HepG2 (cell line): ENCODE results near the gene RPTOR. TPM values are rescaled to one million over a fixed set of nuclear protein-coding genes. Genes with fewer than 3 reads are reported as not detected.

Source experiments
- ATAC-seq: fragments of 200-7000 bp; cut with Tn5 transposase; 3 replicates; pipeline ENCODE4 v1.9.1; 2020; ENCODE audit warnings: mild to moderate bottlenecking, moderate library complexity
- BruUV-seq: library from RNA; stranded (reverse); fragments of 400-500 nt; replicated peaks from 2 replicates; lab custom pipeline; 2021; lab: Mats Ljungman, UMichigan
- CTCF ChIA-PET: fragments of 300-600 bp; formaldehyde crosslinking; extraction: SDS; loops from one replicate; lab custom pipeline; 2021; ENCODE audit warnings: low total read pairs, inconsistent platforms, low intra/inter-chr PET ratio; lab: Yijun Ruan, JAX
- POLR2A ChIA-PET: fragments of 350-600 bp; sonication (Branson Sonifier 250); formaldehyde crosslinking; loops from one replicate; lab custom pipeline; 2020; ENCODE audit warnings: antibody characterized with exemption, inconsistent platforms; lab: Yijun Ruan, JAX
- DNase-seq: peaks from one replicate; pipeline ENCODE4 v3.0.0-alpha.2; 2015; ENCODE audit warnings: low spot score
- FAIRE-seq: peaks from 3 replicates; lab custom pipeline; 2011; peaks lifted over from hg19 to GRCh38; lab: Jason Lieb, UNC
- H2AFZ ChIP-seq: one replicate; pipeline ENCODE4 v1.6.1; 2011; ENCODE audit warnings: low read length, inconsistent platforms
- H3K27ac ChIP-seq: fragments of 300-600 bp; 3 replicates; pipeline ENCODE4 v1.8.0; 2011; ENCODE audit warnings: mixed run types, mild to moderate bottlenecking, mixed read lengths, low read length, inconsistent platforms; ENCODE audit not compliant: insufficient read depth; ENCODE audit errors: extremely low read length
- H3K27me3 ChIP-seq, 2 experiments: fragments of 200-600 bp in 1 of 2; 2 replicates in 1 of 2; 3 replicates in 1 of 2; pipeline versions ENCODE4 v1.6.0 to v1.8.0; 2011; ENCODE audit warnings: low read length in 2 of 2, mild to moderate bottlenecking in 2 of 2, moderate library complexity in 2 of 2, inconsistent platforms in 1 of 2; ENCODE audit not compliant: insufficient read depth in 2 of 2, control insufficient read depth in 1 of 2
- H3K36me3 ChIP-seq, 2 experiments: fragments of 200-600 bp in 1 of 2; replicated peaks in 1 of 2; 2 replicates in 1 of 2; 3 replicates in 1 of 2; pipeline versions ENCODE4 v1.5.1 to v1.8.0; 2011; ENCODE audit warnings: low read length in 2 of 2, inconsistent platforms in 1 of 2; ENCODE audit not compliant: insufficient read depth in 2 of 2, control insufficient read depth in 1 of 2
- H3K4me1 ChIP-seq: 2 replicates; pipeline ENCODE4 v1.5.1; 2012; ENCODE audit warnings: low read length, inconsistent platforms; ENCODE audit not compliant: insufficient read depth
- H3K4me2 ChIP-seq: 2 replicates; pipeline ENCODE4 v1.6.0; 2011; ENCODE audit warnings: low read depth, low read length, inconsistent platforms
- H3K4me3 ChIP-seq, 3 experiments: fragments of 200-600 bp in 1 of 3; sonication (generic), shearing (Covaris generic) in 1 of 3; replicated peaks in 1 of 3; 2 replicates each; pipeline ENCODE4 v1.5.1; 2011 to 2016; ENCODE audit warnings: low read length in 3 of 3, inconsistent platforms in 2 of 3, low read depth in 2 of 3, mild to moderate bottlenecking in 2 of 3, control low read depth in 1 of 3, mixed read lengths in 1 of 3; ENCODE audit not compliant: insufficient read depth in 1 of 3
- H3K79me2 ChIP-seq: one replicate; pipeline ENCODE4 v1.6.1; 2011; ENCODE audit warnings: low read length, inconsistent platforms; ENCODE audit not compliant: insufficient read depth
- H3K9ac ChIP-seq: 2 replicates; pipeline ENCODE4 v1.6.0; 2011; ENCODE audit warnings: mild to moderate bottlenecking, low read depth, low read length, inconsistent platforms; ENCODE audit not compliant: insufficient read depth
- H3K9me3 ChIP-seq: 2 replicates; pipeline ENCODE4 v1.5.1; 2012; ENCODE audit warnings: mild to moderate bottlenecking, low read length
- H4K20me1 ChIP-seq: 2 replicates; pipeline ENCODE4 v1.6.0; 2011; ENCODE audit warnings: inconsistent platforms, mild to moderate bottlenecking, low read length, moderate library complexity; ENCODE audit not compliant: insufficient read depth
- ARNTL ChIP-seq: sonication (generic); formaldehyde crosslinking; IDR thresholded peaks from 2 replicates; pipeline ENCODE4 v1.4.0; 2020; ENCODE audit warnings: mild to moderate bottlenecking, missing genetic modification reagents
- BORCS8-MEF2B ChIP-seq: sonication (generic); formaldehyde crosslinking; IDR thresholded peaks from 2 replicates; pipeline ENCODE4 v1.8.0; 2022; ENCODE audit warnings: mild to moderate bottlenecking, missing genetic modification reagents
- EHMT2 ChIP-seq: fragments of 200-600 bp; sonication (generic); IDR thresholded peaks from 2 replicates; pipeline ENCODE4 v1.7.0; 2017; ENCODE audit warnings: antibody characterized with exemption, low read depth, low read length, borderline replicate concordance
- IKZF4 ChIP-seq: sonication (generic); formaldehyde crosslinking; IDR thresholded peaks from 2 replicates; pipeline ENCODE4 v1.5.1; 2020; ENCODE audit warnings: borderline replicate concordance, mild to moderate bottlenecking, low read depth, missing genetic modification reagents; ENCODE audit errors: not compliant biosample characterization
- KAT8 ChIP-seq: IDR thresholded peaks from 2 replicates; pipeline ENCODE4 v1.6.1; 2016; ENCODE audit warnings: missing genetic modification reagents, missing compliant biosample characterization
- MTF1 ChIP-seq: sonication (generic); formaldehyde crosslinking; IDR thresholded peaks from 2 replicates; pipeline ENCODE4 v1.5.0; 2020; ENCODE audit warnings: missing genetic modification reagents
- NAIF1 ChIP-seq: sonication (generic); formaldehyde crosslinking; IDR thresholded peaks from 2 replicates; pipeline ENCODE4 v1.5.0; 2020; ENCODE audit warnings: mild to moderate bottlenecking, missing genetic modification reagents, borderline replicate concordance
- POLR2A ChIP-seq, 2 experiments: IDR thresholded peaks; 2 replicates each; pipeline ENCODE4 v1.6.1; 2011; ENCODE audit warnings: low read depth in 2 of 2, low read length in 2 of 2, mild to moderate bottlenecking in 1 of 2, moderate library complexity in 1 of 2; ENCODE audit not compliant: insufficient read depth in 1 of 2
- RCOR2 ChIP-seq: IDR thresholded peaks from 2 replicates; pipeline ENCODE4 v1.6.1; 2016; ENCODE audit warnings: missing biosample characterization, missing genetic modification reagents
- REXO4 ChIP-seq: sonication (generic); formaldehyde crosslinking; IDR thresholded peaks from 2 replicates; pipeline ENCODE4 v1.8.0; 2022; ENCODE audit warnings: missing genetic modification reagents, mild to moderate bottlenecking, borderline replicate concordance
- SNRNP70 ChIP-seq: fragments of 200-400 bp; formaldehyde crosslinking; IDR thresholded peaks from 2 replicates; pipeline ENCODE4 v1.6.1; 2017; ENCODE audit warnings: mild to moderate bottlenecking, low read depth, low read length, moderate library complexity
- SYNCRIP ChIP-seq: fragments of 200-400 bp; formaldehyde crosslinking; IDR thresholded peaks from 2 replicates; pipeline ENCODE4 v1.6.1; 2018; ENCODE audit warnings: mild to moderate bottlenecking, low read depth, low read length; ENCODE audit not compliant: insufficient read depth
- TCF7 ChIP-seq: sonication (generic); IDR thresholded peaks from 2 replicates; pipeline ENCODE4 v1.6.1; 2016; ENCODE audit warnings: antibody characterized with exemption, low read depth
- ZFP82 ChIP-seq: sonication (generic); formaldehyde crosslinking; IDR thresholded peaks from 2 replicates; pipeline ENCODE4 v1.5.1; 2020; ENCODE audit warnings: mild to moderate bottlenecking, missing genetic modification reagents, borderline replicate concordance
- ZMYM4 ChIP-seq: sonication (generic); formaldehyde crosslinking; IDR thresholded peaks from 2 replicates; pipeline ENCODE4 v1.8.1; 2023; ENCODE audit warnings: mild to moderate bottlenecking, missing genetic modification reagents
- ZNF101 ChIP-seq: sonication (generic); formaldehyde crosslinking; IDR thresholded peaks from 2 replicates; pipeline ENCODE4 v1.4.0; 2020; ENCODE audit warnings: mild to moderate bottlenecking, low read depth, missing genetic modification reagents, borderline replicate concordance
- ZNF644 ChIP-seq: IDR thresholded peaks from 2 replicates; pipeline ENCODE4 v1.6.1; 2016; ENCODE audit warnings: low read depth
- WGBS: methylation state at CpG from one replicate; pipeline ENCODE4 v1.1.6; 2017; ENCODE audit warnings: low lambda C conversion rate; 5-methylcytosine and 5-hydroxymethylcytosine counted together
- in situ Hi-C: cut with HindIII; loops from 2 replicates; pipeline ENCODE4 v1.10.0; 2017; ENCODE audit warnings: low pct_unique_long_range_greater_than_20kb; ENCODE audit not compliant: extremely low pct_ligation_motif_present
- intact Hi-C: fragments of 100-400 bp; cut with micrococcal nuclease; formaldehyde crosslinking; loops from one replicate; pipeline ENCODE4 v1.10.0; 2022; ENCODE audit not compliant: unreplicated experiment
- polyA plus RNA-seq, 8 experiments: library from polyadenylated mRNA; depleted of rRNA in 3 of 8; stranded (reverse) in 7 of 8; unstranded in 1 of 8; fragments of >200 nt; fragmentation: Illumina TruSeq in 4 of 8; extraction: Trizol in 4 of 8; gene quantifications; 2 replicates each; pipeline versions ENCODE4 v1.2.1 to v1.2.3, GENCODE V29; 2011 to 2016; ENCODE audit warnings: low read depth in 4 of 8, missing spikeins in 1 of 8, mixed read lengths in 1 of 8; ENCODE audit not compliant: insufficient read depth in 1 of 8
- total RNA-seq, 5 experiments: library from RNA; depleted of rRNA; stranded (reverse); fragments of >200 nt; fragmentation: Illumina TruSeq; extraction: Trizol; gene quantifications; 2 replicates each; pipeline ENCODE4 v1.2.3, GENCODE V29; 2016; ENCODE audit warnings: low read depth in 1 of 5
- TF ChIP-seq, protein P1 (sequence below): sonication (generic); formaldehyde crosslinking; IDR thresholded peaks from 2 replicates; pipeline ENCODE4 v1.4.0; 2020; ENCODE audit warnings: mild to moderate bottlenecking, missing genetic modification reagents
- TF ChIP-seq, protein P2 (sequence below): sonication (generic); formaldehyde crosslinking; IDR thresholded peaks from 2 replicates; pipeline ENCODE4 v1.8.1; 2023; ENCODE audit warnings: missing genetic modification reagents, inconsistent platforms, borderline replicate concordance

RPTOR gene
- total and polyA plus RNA-seq, 2 of the 13 experiments (the other 11 are each of a cell fraction or from before 2014, with no cell fraction given), result 6.6 to 25.3 TPM

DNA sequence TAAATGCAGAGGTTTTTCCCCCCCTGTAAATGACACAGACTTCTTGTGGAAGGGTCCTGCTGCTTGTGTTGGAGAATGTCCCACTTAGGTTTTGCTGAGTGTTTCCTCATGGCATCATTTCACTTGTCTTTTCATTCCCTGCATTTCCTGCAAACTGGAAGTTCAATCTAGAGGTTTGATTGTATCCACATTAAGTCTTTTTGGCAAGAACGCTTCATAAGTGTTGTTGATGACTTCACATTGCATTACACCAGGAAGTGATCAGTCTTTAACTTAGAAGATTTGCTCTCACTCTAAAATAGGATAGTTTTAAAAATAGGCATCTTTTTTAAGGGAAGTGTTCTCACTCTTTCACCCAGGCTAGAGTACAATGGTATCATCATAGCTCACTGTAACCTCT is 67.2 kb downstream of the RPTOR start:
- ATAC-seq (no peak), FAIRE-seq (no peak), DNase-seq (no peak)
- intact Hi-C loops, result no loop called here
- in situ Hi-C loops, result no loop called here
- Histone ChIP-seq H2AFZ (no peak overlapping the region), H3K9ac (no peak overlapping the region), H3K79me2 (peaks cover 88% of the 10 kb centered on the region), H3K9me3 (no peaks in the 10 kb centered on the region), H3K27ac (no peak overlapping the region), H3K4me1 (peaks cover 10% of the 10 kb centered on the region), H3K27me3 (no peaks in the 10 kb centered on the region), H3K36me3 (no peaks in the 10 kb centered on the region), H3K4me3 (no peak overlapping the region), H4K20me1 (no peaks in the 10 kb centered on the region; the same call in 1 of the 2 replicates), H3K4me2 (no peak overlapping the region)
- ChIA-PET POLR2A (no interaction called here), CTCF (no interaction called here)
- WGBS, result 95% methylated on average over 1 of the region's 1 CpG
- no TSS peak for BruUV-seq
- TF ChIP-seq, protein P1, sequence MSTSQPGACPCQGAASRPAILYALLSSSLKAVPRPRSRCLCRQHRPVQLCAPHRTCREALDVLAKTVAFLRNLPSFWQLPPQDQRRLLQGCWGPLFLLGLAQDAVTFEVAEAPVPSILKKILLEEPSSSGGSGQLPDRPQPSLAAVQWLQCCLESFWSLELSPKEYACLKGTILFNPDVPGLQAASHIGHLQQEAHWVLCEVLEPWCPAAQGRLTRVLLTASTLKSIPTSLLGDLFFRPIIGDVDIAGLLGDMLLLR (CRISPR knock-in tag), result no peak
- TF ChIP-seq ZFP82 (no peak), NAIF1 (CRISPR knock-in tag) (no peak), KAT8 (CRISPR knock-in tag) (no peak)

DNA sequence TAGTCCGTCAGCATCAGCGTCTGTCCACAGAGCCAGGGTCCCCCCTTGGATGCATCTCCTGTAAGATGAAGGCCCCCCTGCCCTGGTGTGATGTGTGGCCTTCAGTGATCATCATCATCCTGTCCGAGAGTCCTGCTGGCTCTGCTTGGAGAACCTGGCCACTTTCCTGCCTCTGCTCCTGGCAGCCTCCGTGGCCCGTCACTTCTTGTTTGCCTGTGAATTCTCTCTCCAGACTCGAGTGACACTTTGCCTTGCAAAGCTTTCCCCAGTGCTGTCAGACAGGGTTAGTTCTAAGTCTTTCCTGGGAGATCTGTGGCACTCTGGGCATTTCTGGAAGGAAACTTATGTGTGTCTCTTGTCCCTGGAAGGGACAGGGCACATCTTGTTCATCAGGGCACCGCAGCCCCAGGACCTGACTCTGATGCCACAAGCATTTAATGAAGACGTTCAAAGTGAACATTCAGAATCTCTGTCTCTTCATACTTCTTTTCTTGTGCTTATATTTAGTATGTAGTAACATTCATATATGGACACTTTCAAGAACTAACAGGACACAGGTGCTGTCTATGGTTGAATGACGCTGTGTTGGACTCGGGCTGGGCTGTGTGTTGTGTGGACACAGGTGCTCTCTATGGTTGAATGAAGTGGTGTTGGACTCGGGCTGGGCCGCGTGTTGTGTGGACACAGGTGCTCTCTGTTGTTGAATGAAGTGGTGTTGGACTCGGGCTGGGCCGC is 68.5 kb downstream of the RPTOR start:
- H3K27ac ChIP-seq, result no peak overlapping the region
- H3K4me1 ChIP-seq, result peaks cover 10% of the 10 kb centered on the region
- no peak overlapping the region for H3K4me2 ChIP-seq
- H3K36me3 ChIP-seq, result no peaks in the 10 kb centered on the region
- no peaks in the 10 kb centered on the region for H3K9me3 ChIP-seq
- H3K27me3 ChIP-seq, result no peaks in the 10 kb centered on the region
- intact Hi-C loops (no loop called here), in situ Hi-C loops (no loop called here)
- H2AFZ ChIP-seq, result no peak overlapping the region
- no peak for DNase-seq
- ChIA-PET CTCF (no interaction called here), POLR2A (no interaction called here)
- H3K4me3 ChIP-seq, result no peak overlapping the region
- H3K9ac ChIP-seq, result no peak overlapping the region
- ATAC-seq, result no peak
- H4K20me1 ChIP-seq, result no peaks in the 10 kb centered on the region; the same call in 1 of the 2 replicates
- 97% methylated on average over 14 of the region's 15 CpGs for WGBS
- no TSS peak for BruUV-seq
- no peak for FAIRE-seq
- peaks cover 75% of the 10 kb centered on the region for H3K79me2 ChIP-seq
- TF ChIP-seq BORCS8-MEF2B (CRISPR knock-in tag) (no peak), RCOR2 (CRISPR knock-in tag) (no peak), SNRNP70 (no peak), ZNF644 (no peak), MTF1 (CRISPR knock-in tag) (no peak), EHMT2 (no peak), TCF7 (no peak), SYNCRIP (no peak), POLR2A (IDR thresholded peaks at IDR 0.05; ENCODE audit: insufficient read depth in 1 of 2, low read depth in 2 of 2, low read length in 2 of 2) (no peak), REXO4 (CRISPR knock-in tag) (no peak), ARNTL (CRISPR knock-in tag) (no peak), IKZF4 (CRISPR knock-in tag) (no peak), ZMYM4 (no peak), ZNF101 (no peak)
- TF ChIP-seq, protein P2, sequence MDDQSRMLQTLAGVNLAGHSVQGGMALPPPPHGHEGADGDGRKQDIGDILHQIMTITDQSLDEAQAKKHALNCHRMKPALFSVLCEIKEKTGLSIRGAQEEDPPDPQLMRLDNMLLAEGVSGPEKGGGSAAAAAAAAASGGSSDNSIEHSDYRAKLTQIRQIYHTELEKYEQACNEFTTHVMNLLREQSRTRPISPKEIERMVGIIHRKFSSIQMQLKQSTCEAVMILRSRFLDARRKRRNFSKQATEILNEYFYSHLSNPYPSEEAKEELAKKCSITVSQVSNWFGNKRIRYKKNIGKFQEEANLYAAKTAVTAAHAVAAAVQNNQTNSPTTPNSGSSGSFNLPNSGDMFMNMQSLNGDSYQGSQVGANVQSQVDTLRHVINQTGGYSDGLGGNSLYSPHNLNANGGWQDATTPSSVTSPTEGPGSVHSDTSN, result no peak
